Fibroblast of lung (primary cell): ENCODE results near the gene RITA1. TPM values are rescaled to one million over a fixed set of nuclear protein-coding genes. Genes with fewer than 3 reads are reported as not detected.
"Not testable (repeated sequence)": the region's sequence is repeated elsewhere in the genome, so short reads cannot be mapped to it uniquely, and the experiment has no call there.

Experiments used
- DNase-seq, 2 donors: peaks; one replicate each; pipeline versions ENCODE4 v3.0.0 to v3.0.0-alpha.2; 2010; ENCODE audit warnings: low read depth in 2 of 2
- H2AFZ ChIP-seq: 2 replicates; pipeline ENCODE4 v1.5.1; 2012; ENCODE audit warnings: low read length, control low read depth, inconsistent platforms
- H3K27ac ChIP-seq: 2 replicates; pipeline ENCODE4 v1.5.1; 2011; ENCODE audit warnings: low read length, control low read depth; ENCODE audit not compliant: insufficient read depth
- H3K27me3 ChIP-seq: 2 replicates; pipeline ENCODE4 v1.5.1; 2011; ENCODE audit warnings: mild to moderate bottlenecking, low read length; ENCODE audit not compliant: control insufficient read depth, insufficient read depth
- H3K36me3 ChIP-seq: 2 replicates; pipeline ENCODE4 v1.5.1; 2011; ENCODE audit warnings: low read length; ENCODE audit not compliant: control insufficient read depth, insufficient read depth
- H3K4me1 ChIP-seq: 2 replicates; pipeline ENCODE4 v1.5.1; 2011; ENCODE audit warnings: low read length; ENCODE audit not compliant: control insufficient read depth, insufficient read depth; ENCODE audit errors: extremely low read depth
- H3K4me2 ChIP-seq: 2 replicates; pipeline ENCODE4 v1.5.1; 2011; ENCODE audit warnings: low read length, control low read depth; ENCODE audit not compliant: insufficient read depth; ENCODE audit errors: extremely low read depth
- H3K4me3 ChIP-seq, 4 experiments: fragments of 200-600 bp in 1 of 4; sonication (generic) in 1 of 4; replicated peaks in 1 of 4; 2 replicates each; pipeline ENCODE4 v1.5.1; 2011 to 2016; ENCODE audit warnings: low read length in 4 of 4, low read depth in 3 of 4, mild to moderate bottlenecking in 3 of 4, control low read depth in 2 of 4, inconsistent platforms in 1 of 4, mixed read lengths in 1 of 4; ENCODE audit not compliant: insufficient read depth in 1 of 4; ENCODE audit errors: control extremely low read depth in 1 of 4
- H3K79me2 ChIP-seq: 2 replicates; pipeline ENCODE4 v1.5.1; 2012; ENCODE audit warnings: mild to moderate bottlenecking, low read length, inconsistent platforms; ENCODE audit not compliant: control insufficient read depth, insufficient read depth
- H3K9ac ChIP-seq: 2 replicates; pipeline ENCODE4 v1.5.1; 2011; ENCODE audit warnings: mild to moderate bottlenecking, low read length, control low read depth; ENCODE audit not compliant: insufficient read depth
- H3K9me3 ChIP-seq: 2 replicates; pipeline ENCODE4 v1.5.1; 2012; ENCODE audit warnings: low read depth, low read length; ENCODE audit not compliant: control insufficient read depth, insufficient read depth
- H4K20me1 ChIP-seq: 2 replicates; pipeline ENCODE4 v1.5.1; 2011; ENCODE audit warnings: low read length; ENCODE audit not compliant: control insufficient read depth, insufficient read depth; ENCODE audit errors: extremely low read depth
- CTCF ChIP-seq, 2 donors: IDR thresholded peaks in 1 of 2; conservative IDR thresholded peaks in 1 of 2; 1 replicate in 1 of 2; 2 replicates in 1 of 2; pipeline ENCODE4 v1.5.1; 2011 to 2012; ENCODE audit warnings: low read length in 2 of 2, control low read depth in 1 of 2, inconsistent platforms in 1 of 2, low read depth in 1 of 2, mild to moderate bottlenecking in 1 of 2
- EZH2 ChIP-seq: IDR thresholded peaks from 2 replicates; pipeline ENCODE4 v1.5.1; 2012; ENCODE audit warnings: low read length, control low read depth, mild to moderate bottlenecking; ENCODE audit errors: missing control alignments
- polyA plus RNA-seq, 2 donors: library from polyadenylated mRNA; depleted of rRNA in 1 of 2; stranded (reverse) in 1 of 2; unstranded in 1 of 2; fragments of >200 nt; gene quantifications; 2 replicates each; pipeline ENCODE4 v1.2.1, GENCODE V29; 2011 to 2012; ENCODE audit warnings: missing spikeins in 1 of 2
- total RNA-seq: library from RNA; depleted of rRNA; stranded (reverse); fragments of >200 nt; gene quantifications from 2 replicates; pipeline ENCODE4 v1.2.1, GENCODE V29; 2014

The RITA1 gene
- total and polyA plus RNA-seq, 2 donors (not counting 1 experiment from before 2014, with no cell fraction given) = 8.7 to 11.6 TPM

- no peaks in the 10 kb centered on the region for H3K79me2 ChIP-seq
- H4K20me1 ChIP-seq = no peaks in the 10 kb centered on the region
- H3K36me3 ChIP-seq = no peaks in the 10 kb centered on the region
- H2AFZ ChIP-seq = no peak overlapping the region
- no peaks in the 10 kb centered on the region for H3K27me3 ChIP-seq
- no peaks in the 10 kb centered on the region for H3K4me1 ChIP-seq
- H3K9me3 ChIP-seq = no peaks in the 10 kb centered on the region
- no peak overlapping the region for H3K9ac ChIP-seq
- no peak for DNase-seq
- no peak overlapping the region for H3K27ac ChIP-seq
- H3K4me3 ChIP-seq = no peak overlapping the region
- no peak overlapping the region for H3K4me2 ChIP-seq
- TF ChIP-seq EZH2 (no peak), CTCF (conservative IDR thresholded peaks at IDR 0.05 in 1 of 2, IDR thresholded peaks at IDR 0.05 in 1 of 2; ENCODE audit: low read depth in 1 of 2, low read length in 2 of 2) (no peak)
Measured at GRCh38 chr12:113140706-113141105, 44.8 kb upstream of the RITA1 start.

GRCh38 chr12:113141716-113142115 lies 43.8 kb upstream of the RITA1 start:
- H3K79me2 ChIP-seq, H2AFZ ChIP-seq, H3K36me3 ChIP-seq, H3K9ac ChIP-seq, H3K9me3 ChIP-seq, H3K27ac ChIP-seq, H4K20me1 ChIP-seq, H3K27me3 ChIP-seq, DNase-seq, H3K4me3 ChIP-seq, H3K4me1 ChIP-seq, H3K4me2 ChIP-seq: not testable (repeated sequence)

GRCh38 chr12:113142173-113142885 lies 43.2 kb upstream of the RITA1 start:
- H3K9me3 ChIP-seq = no peaks in the 10 kb centered on the region
- H3K79me2 ChIP-seq = no peaks in the 10 kb centered on the region
- H3K36me3 ChIP-seq = no peaks in the 10 kb centered on the region
- H3K4me3 ChIP-seq = no peak overlapping the region
- H3K4me1 ChIP-seq = no peaks in the 10 kb centered on the region
- H3K27ac ChIP-seq = no peak overlapping the region
- no peak for DNase-seq
- no peak overlapping the region for H2AFZ ChIP-seq
- no peak overlapping the region for H3K9ac ChIP-seq
- H3K4me2 ChIP-seq = no peak overlapping the region
- no peak for TF ChIP-seq CTCF (conservative IDR thresholded peaks at IDR 0.05 in 1 of 2, IDR thresholded peaks at IDR 0.05 in 1 of 2; ENCODE audit: low read depth in 1 of 2, low read length in 2 of 2)
- no peak for TF ChIP-seq EZH2
- H3K27me3 ChIP-seq = no peaks in the 10 kb centered on the region
- no peaks in the 10 kb centered on the region for H4K20me1 ChIP-seq
